HG03159 (cell line): ENCODE measurements around the gene VDAC1.
"Not testable (repeated sequence)": the region's sequence is repeated elsewhere in the genome, so short reads cannot be mapped to it uniquely, and the experiment has no call there.

Experiments used
- ATAC-seq: cut with Tn5 transposase; IDR thresholded peaks from one replicate; pipeline ENCODE4 v1.9.1; 2021; ENCODE audit warnings: mild to moderate bottlenecking, moderate library complexity; ENCODE audit not compliant: unreplicated experiment

VDAC1 gene

GRCh38 chr5:133995883-133996563 lies 8.8 kb downstream of the VDAC1 start:
- no peak for ATAC-seq

- ATAC-seq: no peak
Observed at GRCh38 chr5:133995341-133995740, 9.4 kb downstream of the VDAC1 start.

- ATAC-seq: no peak
Observed at GRCh38 chr5:133994990-133995333, 9.8 kb downstream of the VDAC1 start.

- no peak for ATAC-seq
Observed at GRCh38 chr5:133994297-133994989, 10.3 kb downstream of the VDAC1 start.

GRCh38 chr5:133993185-133993936 lies 11.4 kb downstream of the VDAC1 start:
- no peak for ATAC-seq

- ATAC-seq: no peak
Observed at GRCh38 chr5:133992429-133993155, 12.2 kb downstream of the VDAC1 start.

GRCh38 chr5:133991171-133991910 lies 13.4 kb downstream of the VDAC1 start:
- ATAC-seq: no peak

- ATAC-seq: no peak
Observed at GRCh38 chr5:133990396-133990795, 14.4 kb downstream of the VDAC1 start.

GRCh38 chr5:133985540-133986180 lies 19.1 kb downstream of the VDAC1 start:
- ATAC-seq: no peak

- ATAC-seq: no peak
Observed at GRCh38 chr5:133983674-133984073, 21.1 kb downstream of the VDAC1 start.

GRCh38 chr5:133981714-133982113 lies 23.1 kb downstream of the VDAC1 start:
- ATAC-seq: no peak

- ATAC-seq: no peak
Observed at GRCh38 chr5:133980652-133981051, 24.1 kb downstream of the VDAC1 start.

GRCh38 chr5:133978943-133979342 lies 25.8 kb downstream of the VDAC1 start:
- ATAC-seq: no peak

- ATAC-seq: no peak
Observed at GRCh38 chr5:133977858-133978257, 26.9 kb downstream of the VDAC1 start.

- no peak for ATAC-seq
Observed at GRCh38 chr5:133977161-133977787, 27.5 kb downstream of the VDAC1 start.

- ATAC-seq: not testable (repeated sequence)
Observed at GRCh38 chr5:133975546-133975945, 29.2 kb downstream of the VDAC1 start.

- ATAC-seq: no peak
Observed at GRCh38 chr5:133974142-133974541, 30.6 kb downstream of the VDAC1 start.

GRCh38 chr5:133970325-133970909 lies 34.4 kb downstream of the VDAC1 start:
- ATAC-seq: no peak

GRCh38 chr5:133969654-133970324 lies 35.0 kb downstream of the VDAC1 start:
- ATAC-seq: no peak
